GM19328 (cell line): Measurements from ENCODE around the gene MAST4.

Source experiments
- ATAC-seq: cut with Tn5 transposase; IDR thresholded peaks from one replicate; pipeline ENCODE4 v1.9.1; 2021; ENCODE audit warnings: mild to moderate bottlenecking, moderate library complexity; ENCODE audit not compliant: unreplicated experiment

The MAST4 gene

GRCh38 chr5:67144183-67144639, 548.0 kb downstream of the MAST4 start:
- no peak for ATAC-seq

- ATAC-seq, result no peak
Measured at GRCh38 chr5:67146574-67146973, 550.4 kb downstream of the MAST4 start.

GRCh38 chr5:67146981-67147380, 550.8 kb downstream of the MAST4 start:
- ATAC-seq, result no peak

GRCh38 chr5:67147760-67148159, 551.6 kb downstream of the MAST4 start:
- ATAC-seq, result no peak

- no peak for ATAC-seq
Measured at GRCh38 chr5:67149057-67149950, 553.1 kb downstream of the MAST4 start.

- ATAC-seq, result no peak
Measured at GRCh38 chr5:67149951-67150523, 553.8 kb downstream of the MAST4 start.

GRCh38 chr5:67152400-67152799, 556.2 kb downstream of the MAST4 start:
- ATAC-seq, result no peak

- no peak for ATAC-seq
Measured at GRCh38 chr5:67153292-67153691, 557.1 kb downstream of the MAST4 start.

GRCh38 chr5:67154556-67155206, 558.5 kb downstream of the MAST4 start:
- no peak for ATAC-seq

- ATAC-seq, result no peak
Measured at GRCh38 chr5:67156976-67157583, 560.9 kb downstream of the MAST4 start.

- ATAC-seq, result no peak
Measured at GRCh38 chr5:67160272-67160671, 564.1 kb downstream of the MAST4 start.

- no peak for ATAC-seq
Measured at GRCh38 chr5:67160985-67161384, 564.8 kb downstream of the MAST4 start.

- no peak for ATAC-seq
Measured at GRCh38 chr5:67161767-67162166, 565.6 kb downstream of the MAST4 start.

GRCh38 chr5:67163231-67163756, 567.1 kb downstream of the MAST4 start:
- ATAC-seq, result no peak

- no peak for ATAC-seq
Measured at GRCh38 chr5:67163863-67164595, 567.8 kb downstream of the MAST4 start.

GRCh38 chr5:67164856-67165525, 568.8 kb downstream of the MAST4 start:
- ATAC-seq, result no peak

GRCh38 chr5:67165526-67166459, 569.6 kb downstream of the MAST4 start:
- peak; percentile 81 for ATAC-seq

GRCh38 chr5:67166460-67167285, 570.5 kb downstream of the MAST4 start:
- ATAC-seq, result peak; percentile 27
